ENCODE results near the gene PTPN21. TPM values are rescaled to one million over a fixed set of nuclear protein-coding genes. Genes with fewer than 3 reads are reported as not detected.
A peak's percentile ranks its signal among the peaks of the same experiment; 100 is the strongest.

PTPN21 gene
- polyA plus RNA-seq, 1 of the 3 experiments (the other 2 are of a cell fraction): 5.6 TPM

- TF ChIP-seq RFX5 (IDR thresholded peaks at IDR 0.05; ENCODE audit: low read length) (no peak), TAF1 (IDR thresholded peaks at IDR 0.05; ENCODE audit: borderline replicate concordance, low read depth, low read length) (no peak), CTCF (IDR thresholded peaks at IDR 0.05) (peak; percentile 49), JUND (IDR thresholded peaks at IDR 0.05) (no peak), RAD21 (IDR thresholded peaks at IDR 0.05; ENCODE audit: low read length) (peak; percentile 44), TCF12 (IDR thresholded peaks at IDR 0.05) (no peak), FOSL2 (IDR thresholded peaks at IDR 0.05; ENCODE audit: borderline replicate concordance, low read depth) (no peak)
- Histone ChIP-seq H3K27me3 (ENCODE audit: insufficient read depth) (no peaks in the 10 kb centered on the region), H3K27ac (ENCODE audit: low read depth in 2 of 2, low read length in 1 of 2) (no peak overlapping the region), H3K79me2 (ENCODE audit: insufficient read depth) (no peaks in the 10 kb centered on the region), H3K9me3 (no peaks in the 10 kb centered on the region), H4K20me1 (ENCODE audit: insufficient read depth) (no peaks in the 10 kb centered on the region), H3F3A (replicated peaks; ENCODE audit: insufficient read depth) (no peaks in the 10 kb centered on the region), H2AFZ (ENCODE audit: low read depth) (no peak overlapping the region), H3K36me3 (replicated peaks in 1 of 2; ENCODE audit: control insufficient read depth in 1 of 2, insufficient read depth in 2 of 2, low read length in 1 of 2) (peaks cover 4 to 7% of the 10 kb centered on the region in 2 experiments), H3K9ac (no peak overlapping the region), H3K4me1 (ENCODE audit: control insufficient read depth in 1 of 2, insufficient read depth in 2 of 2, low read depth in 1 of 2, low read length in 1 of 2) (no peaks in the 10 kb centered on the region), H3K4me3 (ENCODE audit: low read depth in 2 of 2, low read length in 1 of 2) (no peak overlapping the region), H3K4me2 (no peak overlapping the region), H3K9me2 (no peaks in the 10 kb centered on the region)
- 96% methylated on average over 5 of the region's 5 CpGs for WGBS (ENCODE audit: low lambda C conversion rate)
- no peak for DNase-seq
- ChIA-PET CTCF (interaction anchor here (1.6 kb wide), 1 partner anchor 249 kb away, joined by 4 read pairs; no protein-coding TSS in a partner anchor), POLR2A (interaction anchor here (0.7 kb wide), 1 partner anchor 1575 kb away, joined by 3 read pairs; no protein-coding TSS in a partner anchor)
Measured at GRCh38 chr14:88437658-88438057, 117.1 kb downstream of the PTPN21 start.

- DNase-seq: no peak
- TF ChIP-seq USF1 (IDR thresholded peaks at IDR 0.05; ENCODE audit: borderline replicate concordance, low read depth): no peak
- TF ChIP-seq MXI1 (IDR thresholded peaks at IDR 0.05; ENCODE audit: low read depth, low read length): no peak
- no peak for TF ChIP-seq PBX3 (IDR thresholded peaks at IDR 0.05)
- no peak for TF ChIP-seq YY1 (IDR thresholded peaks at IDR 0.05; ENCODE audit: low read depth)
- no peak for TF ChIP-seq FOXM1 (IDR thresholded peaks at IDR 0.05; ENCODE audit: low read depth)
- no peak for TF ChIP-seq EP300 (IDR thresholded peaks at IDR 0.05; ENCODE audit: borderline replicate concordance in 1 of 2, low read depth in 1 of 2, low read length in 1 of 2)
- no peak for TF ChIP-seq TCF12 (IDR thresholded peaks at IDR 0.05)
- no peak for TF ChIP-seq USF2 (IDR thresholded peaks at IDR 0.05; ENCODE audit: borderline replicate concordance, low read depth, low read length)
- no peak for TF ChIP-seq ELF1 (IDR thresholded peaks at IDR 0.05)
- TF ChIP-seq POLR2AphosphoS5 (IDR thresholded peaks at IDR 0.05; ENCODE audit: low read depth, low read length): no peak
- no peak for TF ChIP-seq REST (IDR thresholded peaks at IDR 0.05; ENCODE audit: low read depth, low read length)
- no peak for TF ChIP-seq SIN3A (IDR thresholded peaks at IDR 0.05; ENCODE audit: borderline replicate concordance, low read depth, low read length)
- no peak for TF ChIP-seq RCOR1 (IDR thresholded peaks at IDR 0.05; ENCODE audit: low read length)
- no peaks in the 10 kb centered on the region; a peak in 2 of 4 replicates for H3K4me1 ChIP-seq (ENCODE audit: control insufficient read depth in 1 of 2, insufficient read depth in 2 of 2, low read depth in 1 of 2, low read length in 1 of 2)
- no peak overlapping the region for H3K4me3 ChIP-seq (ENCODE audit: low read depth in 2 of 2, low read length in 1 of 2)
- H4K20me1 ChIP-seq (ENCODE audit: insufficient read depth): no peaks in the 10 kb centered on the region
- H3K9ac ChIP-seq: no peak overlapping the region
- H3K9me3 ChIP-seq: no peaks in the 10 kb centered on the region
- no peak overlapping the region for H3K4me2 ChIP-seq
- H2AFZ ChIP-seq (ENCODE audit: low read depth): no peak overlapping the region
- POLR2A ChIA-PET: no interaction called here
- no peaks in the 10 kb centered on the region for H3K79me2 ChIP-seq (ENCODE audit: insufficient read depth)
- WGBS (ENCODE audit: low lambda C conversion rate): 83% methylated on average over 2 of the region's 2 CpGs
- CTCF ChIA-PET: no interaction called here
- no peaks in the 10 kb centered on the region for H3K27me3 ChIP-seq (ENCODE audit: insufficient read depth)
- no peaks in the 10 kb centered on the region for H3K9me2 ChIP-seq
- no peak overlapping the region for H3K27ac ChIP-seq (ENCODE audit: low read depth in 2 of 2, low read length in 1 of 2)
- peaks cover 16 to 18% of the 10 kb centered on the region in 2 experiments for H3K36me3 ChIP-seq (replicated peaks in 1 of 2; ENCODE audit: control insufficient read depth in 1 of 2, insufficient read depth in 2 of 2, low read length in 1 of 2)
- H3F3A ChIP-seq (replicated peaks; ENCODE audit: insufficient read depth): no peaks in the 10 kb centered on the region
Measured at GRCh38 chr14:88430976-88431375, 123.8 kb downstream of the PTPN21 start.

Data from SK-N-SH (cell line).